ENCODE measurements around the gene DNAJA3. TPM values are rescaled to one million over a fixed set of nuclear protein-coding genes. Genes with fewer than 3 reads are reported as not detected.

The DNAJA3 gene
- total and polyA plus RNA-seq, 9 of the 15 experiments (the other 6 are each of a cell fraction or from before 2014, with no cell fraction given) = 8.1 to 105 (median 79.0) TPM

GRCh38 chr16:4433914-4434787 lies 8.5 kb downstream of the DNAJA3 start (continued):
- TF ChIP-seq RBFOX2 (IDR thresholded peaks at IDR 0.05; ENCODE audit: low read depth, low read length) = peak; percentile 65; the same call in 1 of the 2 replicates
- no peak for TF ChIP-seq POLR3A (IDR thresholded peaks at IDR 0.05; ENCODE audit: borderline replicate concordance, extremely low read depth, insufficient read depth, insufficient read length)
- no peak for TF ChIP-seq ZSCAN29 (IDR thresholded peaks at IDR 0.05)
- TF ChIP-seq, protein P1, sequence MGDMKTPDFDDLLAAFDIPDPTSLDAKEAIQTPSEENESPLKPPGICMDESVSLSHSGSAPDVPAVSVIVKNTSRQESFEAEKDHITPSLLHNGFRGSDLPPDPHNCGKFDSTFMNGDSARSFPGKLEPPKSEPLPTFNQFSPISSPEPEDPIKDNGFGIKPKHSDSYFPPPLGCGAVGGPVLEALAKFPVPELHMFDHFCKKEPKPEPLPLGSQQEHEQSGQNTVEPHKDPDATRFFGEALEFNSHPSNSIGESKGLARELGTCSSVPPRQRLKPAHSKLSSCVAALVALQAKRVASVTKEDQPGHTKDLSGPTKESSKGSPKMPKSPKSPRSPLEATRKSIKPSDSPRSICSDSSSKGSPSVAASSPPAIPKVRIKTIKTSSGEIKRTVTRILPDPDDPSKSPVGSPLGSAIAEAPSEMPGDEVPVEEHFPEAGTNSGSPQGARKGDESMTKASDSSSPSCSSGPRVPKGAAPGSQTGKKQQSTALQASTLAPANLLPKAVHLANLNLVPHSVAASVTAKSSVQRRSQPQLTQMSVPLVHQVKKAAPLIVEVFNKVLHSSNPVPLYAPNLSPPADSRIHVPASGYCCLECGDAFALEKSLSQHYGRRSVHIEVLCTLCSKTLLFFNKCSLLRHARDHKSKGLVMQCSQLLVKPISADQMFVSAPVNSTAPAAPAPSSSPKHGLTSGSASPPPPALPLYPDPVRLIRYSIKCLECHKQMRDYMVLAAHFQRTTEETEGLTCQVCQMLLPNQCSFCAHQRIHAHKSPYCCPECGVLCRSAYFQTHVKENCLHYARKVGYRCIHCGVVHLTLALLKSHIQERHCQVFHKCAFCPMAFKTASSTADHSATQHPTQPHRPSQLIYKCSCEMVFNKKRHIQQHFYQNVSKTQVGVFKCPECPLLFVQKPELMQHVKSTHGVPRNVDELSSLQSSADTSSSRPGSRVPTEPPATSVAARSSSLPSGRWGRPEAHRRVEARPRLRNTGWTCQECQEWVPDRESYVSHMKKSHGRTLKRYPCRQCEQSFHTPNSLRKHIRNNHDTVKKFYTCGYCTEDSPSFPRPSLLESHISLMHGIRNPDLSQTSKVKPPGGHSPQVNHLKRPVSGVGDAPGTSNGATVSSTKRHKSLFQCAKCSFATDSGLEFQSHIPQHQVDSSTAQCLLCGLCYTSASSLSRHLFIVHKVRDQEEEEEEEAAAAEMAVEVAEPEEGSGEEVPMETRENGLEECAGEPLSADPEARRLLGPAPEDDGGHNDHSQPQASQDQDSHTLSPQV (IDR thresholded peaks at IDR 0.05) = peak; percentile 76
- TF ChIP-seq SMARCE1 (IDR thresholded peaks at IDR 0.05) = peak; percentile 56; the same call in 1 of the 2 replicates
- no peak for TF ChIP-seq DEAF1 (CRISPR knock-in tag; IDR thresholded peaks at IDR 0.05)
- TF ChIP-seq E2F6 (IDR thresholded peaks at IDR 0.05; ENCODE audit: borderline replicate concordance in 1 of 2, extremely low read depth in 1 of 2, insufficient read depth in 1 of 2, insufficient read length in 1 of 2, low read depth in 1 of 2, low read length in 1 of 2, poor library complexity in 1 of 2, severe bottlenecking in 1 of 2) = peak in 1 of 2 experiments; percentile 20
- no peak for TF ChIP-seq TFAM (CRISPR knock-in tag; conservative IDR thresholded peaks at IDR 0.05)
- TF ChIP-seq TAF1 (IDR thresholded peaks at IDR 0.05; ENCODE audit: control insufficient read depth, extremely low read depth, insufficient read depth, low read length, severe bottlenecking) = peak; percentile 68
- TF ChIP-seq PHF20 (IDR thresholded peaks at IDR 0.05; ENCODE audit: partially characterized antibody) = peak; percentile 35
- no peak for TF ChIP-seq ZNF23 (CRISPR knock-in tag; IDR thresholded peaks at IDR 0.05)
- peak; percentile 29; the same call in 1 of the 2 replicates for TF ChIP-seq EP300 (IDR thresholded peaks at IDR 0.05; ENCODE audit: low read length)
- TF ChIP-seq HES1 (IDR thresholded peaks at IDR 0.05; ENCODE audit: low read depth) = no peak
- TF ChIP-seq PHB (CRISPR knock-in tag; IDR thresholded peaks at IDR 0.05) = no peak
- 0 out of 2 replicates have a peak, but pooled peaks have one; percentile 13 for TF ChIP-seq ZNF589 (CRISPR knock-in tag; IDR thresholded peaks at IDR 0.05; ENCODE audit: low read depth)
- TF ChIP-seq ZNF324 (CRISPR knock-in tag; IDR thresholded peaks at IDR 0.05) = 0 out of 2 replicates have a peak, but pooled peaks have one; percentile 2
- peak; percentile 61; the same call in 1 of the 2 replicates for TF ChIP-seq CREB3L1 (IDR thresholded peaks at IDR 0.05; ENCODE audit: borderline replicate concordance, low read depth)
